Measurements from ENCODE around the gene RTP5. TPM values are rescaled to one million over a fixed set of nuclear protein-coding genes. Genes with fewer than 3 reads are reported as not detected.
A peak's percentile ranks its signal among the peaks of the same experiment; 100 is the strongest.

RTP5 gene
- total RNA-seq, 1 donor, result not detected

GRCh38 chr2:241887806-241888522 lies 18.4 kb downstream of the RTP5 start:
- H3K4me3 ChIP-seq (ENCODE audit: low read depth, low read length), result no peak overlapping the region
- TF ChIP-seq CTCF (IDR thresholded peaks at IDR 0.05; ENCODE audit: insufficient read depth, low read length), result no peak
- DNase-seq (ENCODE audit: low read depth), result no peak

- no peak for DNase-seq (ENCODE audit: low read depth)
- no peak overlapping the region for H3K4me3 ChIP-seq (ENCODE audit: low read depth, low read length)
- TF ChIP-seq CTCF (IDR thresholded peaks at IDR 0.05; ENCODE audit: insufficient read depth, low read length), result no peak
Measured at GRCh38 chr2:241888641-241889040, 19.1 kb downstream of the RTP5 start.

- no peak for DNase-seq (ENCODE audit: low read depth)
- no peak for TF ChIP-seq CTCF (IDR thresholded peaks at IDR 0.05; ENCODE audit: insufficient read depth, low read length)
- no peak overlapping the region for H3K4me3 ChIP-seq (ENCODE audit: low read depth, low read length)
Measured at GRCh38 chr2:241890524-241891235, 21.2 kb downstream of the RTP5 start.

- no peak for DNase-seq (ENCODE audit: low read depth)
- H3K4me3 ChIP-seq (ENCODE audit: low read depth, low read length), result no peak overlapping the region
Measured at GRCh38 chr2:241891315-241891987, 21.9 kb downstream of the RTP5 start.

GRCh38 chr2:241891988-241892298 lies 22.4 kb downstream of the RTP5 start:
- TF ChIP-seq CTCF (IDR thresholded peaks at IDR 0.05; ENCODE audit: insufficient read depth, low read length), result no peak
- DNase-seq (ENCODE audit: low read depth), result no peak

More at GRCh38 chr2:241891315-241891987, 21.9 kb downstream of the RTP5 start:
- TF ChIP-seq CTCF (IDR thresholded peaks at IDR 0.05; ENCODE audit: insufficient read depth, low read length), result no peak

GRCh38 chr2:241892299-241893137 lies 23.0 kb downstream of the RTP5 start:
- TF ChIP-seq CTCF (IDR thresholded peaks at IDR 0.05; ENCODE audit: insufficient read depth, low read length), result no peak
- peak; percentile 14 for DNase-seq (ENCODE audit: low read depth)
- H3K4me3 ChIP-seq (ENCODE audit: low read depth, low read length), result no peak overlapping the region

More at GRCh38 chr2:241891988-241892298, 22.4 kb downstream of the RTP5 start:
- H3K4me3 ChIP-seq (ENCODE audit: low read depth, low read length), result no peak overlapping the region

All from fibroblast of the aortic adventitia (primary cell).